ENCODE results near the gene CDK3. TPM values are rescaled to one million over a fixed set of nuclear protein-coding genes. Genes with fewer than 3 reads are reported as not detected.

CDK3 gene
- total RNA-seq, 1 donor from 2014 or later, result 34.7 TPM

- H3K9me3 Mint-ChIP-seq, result no peaks in the 10 kb centered on the region
- DNase-seq (ENCODE audit: low spot score in 2 of 2, unreplicated experiment in 2 of 2), result no peak
- no peak overlapping the region for H3K4me3 Mint-ChIP-seq
- H3K27me3 Mint-ChIP-seq (ENCODE audit: low read depth), result no peaks in the 10 kb centered on the region
- H3K4me1 Mint-ChIP-seq, result no peaks in the 10 kb centered on the region
- no peak overlapping the region for H3K27ac Mint-ChIP-seq
- H3K36me3 Mint-ChIP-seq, result peaks cover 60% of the 10 kb centered on the region
- no peak for TF ChIP-seq CTCF (IDR thresholded peaks at IDR 0.05; ENCODE audit: unreplicated experiment)
Measured at GRCh38 chr17:76046064-76046463, 45.4 kb downstream of the CDK3 start.

DNA sequence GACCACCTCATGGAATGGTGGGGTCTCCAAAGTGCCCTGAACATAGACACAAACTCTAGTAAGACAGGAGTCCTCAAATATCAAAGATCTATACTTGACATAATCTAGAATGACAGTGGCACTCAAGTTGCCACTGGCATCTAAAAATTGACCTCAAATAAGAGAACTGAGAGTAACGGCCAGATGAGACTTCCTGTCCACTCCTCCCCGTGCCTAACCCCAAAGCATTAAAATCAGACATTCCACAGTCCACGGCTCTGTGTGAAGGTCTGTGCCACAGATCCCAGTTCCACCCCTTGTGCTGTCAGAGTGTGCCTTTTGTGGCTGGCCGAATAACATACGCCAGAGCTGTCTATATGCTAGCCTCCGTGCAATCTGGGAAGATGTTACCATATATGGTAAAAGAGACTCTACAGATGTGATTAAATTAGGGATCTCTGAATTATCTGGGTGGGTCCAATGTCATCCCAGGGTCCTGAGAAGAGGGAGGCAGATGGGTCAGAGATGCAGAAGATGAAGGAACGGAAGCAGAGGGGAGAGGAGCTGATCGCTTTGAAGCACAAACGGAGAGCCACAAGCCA is 47.5 kb downstream of the CDK3 start:
- peaks cover 3% of the 10 kb centered on the region for H3K4me1 Mint-ChIP-seq
- H3K36me3 Mint-ChIP-seq, result peaks cover 56% of the 10 kb centered on the region
- H3K9me3 Mint-ChIP-seq, result no peaks in the 10 kb centered on the region
- no peak for DNase-seq (ENCODE audit: low spot score in 2 of 2, unreplicated experiment in 2 of 2)
- no peaks in the 10 kb centered on the region for H3K27me3 Mint-ChIP-seq (ENCODE audit: low read depth)
- H3K27ac Mint-ChIP-seq, result no peak overlapping the region
- no peak overlapping the region for H3K4me3 Mint-ChIP-seq
- TF ChIP-seq CTCF (IDR thresholded peaks at IDR 0.05; ENCODE audit: unreplicated experiment), result no peak

DNA sequence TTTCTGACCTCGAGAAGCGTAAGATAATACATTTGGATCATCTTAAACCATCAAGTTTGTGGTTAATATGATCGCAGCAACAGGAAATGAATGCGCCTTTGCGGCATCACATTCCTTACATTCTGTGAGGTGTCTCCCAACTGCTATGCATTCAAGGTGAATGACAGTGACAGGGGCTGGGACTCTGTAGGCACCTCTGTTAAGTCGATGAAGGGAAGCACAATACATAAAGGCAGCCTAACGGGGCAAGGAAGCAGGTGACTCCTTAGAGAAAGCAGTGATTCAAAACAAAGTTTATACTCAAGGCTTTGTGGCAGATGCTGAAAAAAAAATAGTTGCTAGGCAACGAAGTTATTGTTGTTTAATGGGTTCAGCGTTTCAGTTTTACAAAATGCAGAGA is 48.1 kb downstream of the CDK3 start:
- Mint-ChIP-seq H3K9me3 (no peaks in the 10 kb centered on the region), H3K36me3 (peaks cover 54% of the 10 kb centered on the region), H3K4me1 (peaks cover 5% of the 10 kb centered on the region), H3K4me3 (no peak overlapping the region), H3K27ac (no peak overlapping the region), H3K27me3 (ENCODE audit: low read depth) (no peaks in the 10 kb centered on the region)
- TF ChIP-seq CTCF (IDR thresholded peaks at IDR 0.05; ENCODE audit: unreplicated experiment), result no peak
- no peak for DNase-seq (ENCODE audit: low spot score in 2 of 2, unreplicated experiment in 2 of 2)

GRCh38 chr17:76049239-76049638 is 48.6 kb downstream of the CDK3 start:
- Mint-ChIP-seq H3K27ac (no peak overlapping the region), H3K4me3 (no peak overlapping the region), H3K9me3 (no peaks in the 10 kb centered on the region), H3K4me1 (peaks cover 10% of the 10 kb centered on the region), H3K27me3 (ENCODE audit: low read depth) (no peaks in the 10 kb centered on the region), H3K36me3 (peaks cover 51% of the 10 kb centered on the region)
- TF ChIP-seq CTCF (IDR thresholded peaks at IDR 0.05; ENCODE audit: unreplicated experiment), result no peak
- no peak for DNase-seq (ENCODE audit: low spot score in 2 of 2, unreplicated experiment in 2 of 2)

DNA sequence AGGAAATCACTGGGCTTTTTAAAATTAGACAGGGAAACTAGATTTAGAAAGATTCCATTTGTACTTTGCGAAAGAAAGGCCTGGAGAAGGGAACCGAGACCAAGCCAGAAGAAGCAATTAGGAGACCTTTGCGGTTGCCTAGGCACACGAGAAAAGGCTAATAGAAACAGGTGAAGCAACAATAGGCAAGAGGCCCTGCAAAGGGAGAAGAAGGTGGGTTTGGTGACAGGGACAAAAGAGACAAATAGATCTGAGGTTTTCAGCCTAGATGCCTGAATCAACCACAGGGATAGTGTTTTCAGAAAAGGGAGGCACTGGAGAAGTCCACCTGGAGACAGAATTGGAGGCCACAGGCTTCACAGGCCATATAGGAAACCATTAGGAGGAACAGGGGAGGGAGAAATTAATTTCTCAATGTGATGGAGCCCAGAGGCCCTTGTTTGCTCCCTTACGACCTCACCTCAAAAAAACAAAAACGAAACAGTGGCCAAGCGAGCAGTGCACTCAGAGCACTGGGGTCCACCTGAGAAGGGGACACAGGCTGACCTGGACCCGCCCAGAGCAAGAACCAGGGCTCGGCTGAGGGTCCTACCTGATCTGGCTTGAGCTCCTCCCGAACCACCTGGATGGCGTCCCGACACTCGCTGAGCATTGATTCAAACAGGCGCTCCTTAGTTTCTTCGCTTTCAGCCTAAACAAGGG is 49.3 kb downstream of the CDK3 start:
- DNase-seq (ENCODE audit: low spot score in 2 of 2, unreplicated experiment in 2 of 2), result no peak
- Mint-ChIP-seq H3K36me3 (peaks cover 47% of the 10 kb centered on the region), H3K4me3 (no peak overlapping the region), H3K9me3 (no peaks in the 10 kb centered on the region), H3K27ac (no peak overlapping the region), H3K4me1 (peaks cover 10% of the 10 kb centered on the region), H3K27me3 (ENCODE audit: low read depth) (no peaks in the 10 kb centered on the region)
- TF ChIP-seq CTCF (IDR thresholded peaks at IDR 0.05; ENCODE audit: unreplicated experiment), result no peak
